Measurements from ENCODE around the gene ASB15.
"Not testable (repeated sequence)": the region's sequence is repeated elsewhere in the genome, so short reads cannot be mapped to it uniquely, and the experiment has no call there.

Gene ASB15

DNA sequence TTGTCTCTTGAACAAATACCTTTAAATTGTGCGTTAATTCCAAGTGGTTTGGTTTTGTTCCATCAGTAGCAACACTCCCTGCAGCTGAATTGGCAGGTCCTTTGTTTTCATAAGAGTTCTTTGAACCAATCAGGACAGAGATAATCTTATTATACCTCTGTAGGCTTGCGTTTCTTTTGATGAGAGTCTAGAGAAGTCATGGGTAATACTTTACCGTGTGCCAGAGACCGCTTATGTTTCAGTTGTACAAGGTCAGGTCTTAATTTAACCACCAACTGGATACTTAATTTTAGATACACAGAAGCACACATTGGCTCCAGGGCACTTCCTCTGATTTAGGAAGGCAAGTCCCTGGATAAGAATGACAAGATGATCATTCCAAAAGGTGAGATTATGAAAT, at the start of gene ASB15:
Gene ASB15, plus strand, starts transcription at position 292 of the 400 bp plus-strand sequence. CDS start 12,682 bp downstream, outside the sequence.
- DNase-seq: no peak

DNA sequence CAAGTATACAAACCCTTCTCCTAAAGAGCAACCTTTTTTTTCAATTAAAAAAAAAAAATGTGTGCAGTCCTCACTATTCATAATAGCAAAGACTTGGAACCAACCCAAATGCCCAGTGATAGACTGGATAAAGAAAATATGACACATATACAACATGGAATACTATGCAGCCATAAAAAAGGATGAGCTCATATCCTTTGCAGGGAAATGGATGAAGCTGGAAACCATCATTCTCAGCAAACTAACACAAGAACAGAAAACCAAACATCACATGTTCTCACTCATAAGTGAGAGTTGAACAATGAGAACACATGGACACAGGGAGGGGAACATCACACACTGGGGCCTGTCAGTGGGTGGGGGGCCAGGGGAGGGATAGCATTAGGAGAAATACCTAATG, 49.5 kb upstream of the ASB15 start:
- DNase-seq: not testable (repeated sequence)

DNA sequence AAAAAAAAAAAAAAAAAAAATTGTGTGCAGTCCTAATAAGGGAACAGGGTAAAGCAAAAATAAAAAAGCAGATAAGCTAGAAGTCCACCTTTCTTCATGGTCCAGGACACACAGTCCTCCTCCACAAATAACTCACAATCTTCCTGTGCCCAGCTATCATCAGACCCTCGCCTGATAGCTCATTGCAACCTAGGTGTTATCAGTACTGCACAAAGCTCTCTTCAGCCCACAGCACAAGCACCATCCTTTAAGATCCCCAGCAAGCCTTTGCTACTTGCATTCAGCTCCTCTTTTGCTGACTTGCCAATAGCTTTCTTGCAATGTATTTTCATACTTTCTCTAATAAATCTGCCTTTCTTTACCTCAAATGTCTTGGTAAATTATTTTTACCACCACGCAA, 49.0 kb upstream of the ASB15 start:
- no peak for DNase-seq

DNA sequence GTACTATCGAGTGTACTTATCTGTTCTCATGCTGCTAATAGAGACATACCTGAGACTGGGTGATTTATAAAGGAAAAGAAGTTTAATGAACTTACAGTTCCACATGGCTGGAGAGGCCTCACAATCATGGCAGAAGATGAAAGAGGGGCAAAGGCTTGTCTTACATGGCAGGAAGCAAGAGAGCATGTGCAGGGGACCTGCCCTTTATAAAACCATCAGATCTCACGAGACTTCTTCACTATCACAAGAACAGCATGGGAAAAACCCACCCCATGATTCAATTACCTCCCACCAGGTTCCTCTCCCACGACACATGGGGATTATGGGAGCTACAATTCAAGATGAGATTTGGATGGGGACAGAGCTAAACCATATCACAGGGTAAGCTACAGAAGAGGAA, 48.5 kb upstream of the ASB15 start:
- DNase-seq: no peak

DNA sequence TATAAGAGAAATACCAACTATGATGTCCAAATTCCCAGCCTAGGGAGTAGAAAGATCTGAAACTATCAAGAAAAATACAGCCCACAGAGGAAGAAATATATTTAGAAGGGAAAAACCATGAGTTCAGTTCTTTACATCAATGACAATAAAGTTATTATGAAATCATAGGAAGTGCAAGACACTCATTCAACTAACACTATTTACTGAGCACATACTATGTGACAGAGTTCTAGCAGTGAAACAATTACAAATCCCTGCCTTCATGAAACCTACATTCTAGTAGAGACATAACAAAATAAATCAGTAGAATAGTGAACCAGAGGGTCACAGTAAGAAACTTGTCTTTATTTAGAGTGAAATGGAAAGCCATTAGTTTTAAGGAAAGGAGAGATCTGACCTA, 46.1 kb upstream of the ASB15 start:
- no peak for DNase-seq

DNA sequence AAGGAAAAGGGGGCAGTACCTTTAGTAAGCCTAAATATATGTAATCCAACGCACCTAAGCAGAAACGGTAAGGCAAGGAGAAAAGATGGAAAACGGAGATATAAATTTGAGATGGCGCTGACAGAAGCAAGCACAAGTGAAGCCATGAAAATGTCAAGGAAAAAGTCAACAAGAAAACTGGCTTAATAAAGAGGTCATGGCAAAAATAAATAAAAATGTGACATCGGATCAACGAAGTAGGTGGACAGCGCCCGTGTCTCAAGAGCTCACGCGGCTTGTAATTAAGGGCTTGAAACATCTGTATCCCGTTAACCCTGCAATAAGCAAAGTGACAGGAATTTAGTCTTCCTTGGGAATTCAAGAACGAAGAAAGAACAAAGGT, 44.6 kb upstream of the ASB15 start:
- peak in 1 of 2 experiments; percentile 34 for DNase-seq

DNA sequence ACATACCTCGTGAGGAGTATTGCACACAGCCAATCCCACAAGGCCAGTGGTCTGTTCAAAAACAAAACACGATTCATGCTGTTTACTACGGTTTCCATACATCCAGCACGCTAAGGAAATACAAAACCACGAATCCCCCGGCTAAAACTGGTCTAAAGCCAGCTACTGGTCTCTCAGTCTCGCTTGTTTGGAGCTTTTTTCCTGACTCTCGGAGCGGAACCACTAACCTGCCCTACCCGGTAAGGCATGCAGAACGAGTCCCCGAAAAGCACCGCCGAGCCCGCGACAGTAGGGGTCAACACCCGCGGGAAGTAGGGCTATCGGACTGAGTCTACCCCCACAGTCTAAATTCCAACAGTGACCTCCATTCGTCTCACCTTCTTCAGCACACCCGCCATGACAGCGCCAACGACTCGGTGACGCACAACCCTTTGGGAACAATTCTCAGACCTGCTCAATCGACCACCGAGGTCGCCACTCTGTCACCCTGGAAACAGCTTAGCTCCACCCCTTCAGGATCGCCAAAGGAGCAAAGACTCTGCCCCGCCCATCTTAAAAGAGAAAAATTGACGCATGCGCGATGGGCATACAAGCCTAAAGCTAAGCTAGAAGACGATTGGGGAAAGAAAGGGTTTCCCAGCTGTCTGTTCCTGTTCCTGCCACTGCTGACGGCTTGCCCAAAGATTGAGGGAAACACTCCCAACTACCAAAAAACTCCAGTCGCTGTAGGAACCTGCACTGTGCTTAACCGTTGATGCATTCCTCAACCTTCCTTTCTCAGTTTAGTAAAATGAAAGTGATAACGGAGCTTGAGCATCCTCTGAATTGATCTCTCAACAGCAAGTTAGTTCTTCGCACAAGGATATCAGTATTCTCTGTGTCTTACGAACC, 44.0 kb upstream of the ASB15 start, which contains the start of gene NDUFA5:
Gene NDUFA5, minus strand, starts transcription at position 421 of the 891 bp plus-strand sequence. Its CDS starts 23 bp downstream, at position 398.
- peak; percentile 96 to 99 for DNase-seq

DNA sequence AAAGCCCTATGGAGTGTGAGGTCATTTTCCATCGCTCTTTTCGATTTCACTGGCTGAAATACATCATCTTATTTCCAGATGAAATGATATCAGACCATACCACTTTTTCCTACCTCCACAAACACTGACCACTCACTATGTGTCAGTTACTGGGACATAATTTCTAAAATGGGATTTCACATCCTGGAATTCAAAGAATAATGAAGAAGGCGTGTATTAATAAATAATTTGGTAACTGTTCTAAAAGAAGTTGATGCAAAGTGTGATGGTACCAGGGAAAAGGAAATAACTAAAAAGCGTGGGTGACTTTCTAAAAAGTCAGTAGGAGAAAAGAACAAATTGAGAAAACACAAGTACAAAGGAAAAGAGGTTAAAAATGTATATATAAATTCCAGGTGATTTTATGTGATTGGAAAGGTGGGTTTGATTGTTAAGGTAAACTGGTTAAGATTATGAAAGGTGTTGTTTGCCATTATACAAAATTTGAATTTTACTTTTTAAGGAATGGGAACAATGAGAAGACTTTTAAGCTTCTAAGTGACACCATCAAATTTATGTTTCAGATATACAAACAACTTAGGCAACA, 43.2 kb upstream of the ASB15 start:
- DNase-seq: no peak

DNA sequence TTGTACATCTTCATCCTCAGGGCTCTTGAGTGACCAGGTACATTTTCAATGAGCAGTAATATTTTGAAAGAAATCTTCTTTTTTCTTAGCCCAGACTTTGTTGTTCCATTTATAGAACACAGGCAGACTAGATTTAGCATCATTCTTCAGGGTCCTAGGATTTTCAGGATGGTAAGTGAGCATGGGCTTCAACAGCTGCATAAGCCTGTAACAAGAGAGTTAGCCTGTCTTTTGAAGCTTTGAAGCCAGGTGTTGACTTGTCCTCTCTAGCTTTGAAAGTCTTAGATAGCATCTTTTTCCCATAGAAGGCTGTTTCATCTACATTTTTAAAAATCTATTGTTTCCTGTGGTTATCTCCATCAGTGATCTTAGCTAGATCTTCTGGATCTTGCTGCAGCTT, 39.5 kb upstream of the ASB15 start:
- no peak for DNase-seq

DNA sequence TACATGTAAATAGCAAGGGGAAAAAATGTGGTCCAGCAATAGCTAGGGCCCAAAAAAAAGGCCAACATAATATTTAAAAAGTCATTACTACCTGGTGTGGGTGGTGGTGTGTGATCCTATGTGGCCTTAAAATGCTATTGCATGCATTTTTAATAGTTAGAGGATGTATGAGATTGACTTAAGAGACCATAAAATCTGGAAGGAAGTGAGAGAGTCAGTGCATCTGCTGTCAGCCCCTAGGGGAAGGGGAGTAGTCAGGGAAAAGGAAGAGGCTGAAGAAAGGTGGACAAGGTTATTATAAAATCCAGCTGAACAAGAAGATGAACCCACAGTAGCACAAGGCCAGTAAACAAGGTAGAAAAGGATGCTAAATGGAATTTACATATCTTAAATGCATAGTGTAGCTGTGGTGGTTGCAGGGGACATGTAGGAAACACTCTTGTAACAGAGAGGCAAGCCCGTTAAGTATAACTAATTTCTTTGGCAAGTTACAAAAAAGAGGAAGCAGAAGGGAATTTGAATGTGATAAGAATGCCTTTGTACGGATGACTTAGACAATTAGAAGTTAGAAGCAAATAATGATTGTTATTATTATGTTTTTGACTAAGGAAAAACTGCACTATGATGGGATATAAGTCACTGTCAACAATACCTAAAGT, 32.1 kb upstream of the ASB15 start:
- peak; percentile 54 to 75 for DNase-seq

DNA sequence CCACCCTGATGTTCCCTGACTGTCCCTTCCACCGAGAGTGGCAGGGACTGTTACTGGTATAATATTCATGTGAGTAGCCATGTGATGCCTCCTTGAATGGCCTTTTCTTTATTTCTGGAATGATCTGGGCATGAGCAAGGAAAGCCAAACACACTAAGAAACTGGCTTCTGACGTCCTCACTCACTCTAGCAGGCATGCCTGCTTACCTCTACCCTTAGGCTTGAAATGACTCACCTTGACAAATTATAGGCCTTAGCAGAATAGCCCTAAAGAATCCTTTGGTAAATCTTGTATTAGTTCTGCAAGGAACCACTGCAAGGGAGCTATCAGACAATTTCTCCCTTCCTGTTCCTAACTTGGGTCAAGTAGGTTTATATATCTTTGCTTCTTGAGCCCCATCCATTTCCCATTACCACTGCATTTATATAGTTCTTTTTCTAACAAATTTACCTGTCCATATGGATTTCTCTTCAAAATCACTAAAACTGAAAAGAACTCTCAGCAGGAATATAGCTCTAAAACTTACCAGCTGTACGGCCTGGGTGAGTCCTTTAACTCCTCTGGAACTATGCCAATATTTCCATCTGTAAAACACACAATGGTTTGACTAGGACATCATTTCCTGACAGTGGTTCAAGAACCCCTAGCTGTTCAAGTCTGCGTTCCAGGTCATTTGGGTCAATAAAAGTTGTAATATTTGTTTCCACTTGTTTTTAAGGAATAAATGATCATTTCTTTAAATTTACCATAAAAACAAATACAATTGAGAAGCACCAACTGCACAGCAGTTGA, 31.0 kb upstream of the ASB15 start:
- no peak for DNase-seq

DNA sequence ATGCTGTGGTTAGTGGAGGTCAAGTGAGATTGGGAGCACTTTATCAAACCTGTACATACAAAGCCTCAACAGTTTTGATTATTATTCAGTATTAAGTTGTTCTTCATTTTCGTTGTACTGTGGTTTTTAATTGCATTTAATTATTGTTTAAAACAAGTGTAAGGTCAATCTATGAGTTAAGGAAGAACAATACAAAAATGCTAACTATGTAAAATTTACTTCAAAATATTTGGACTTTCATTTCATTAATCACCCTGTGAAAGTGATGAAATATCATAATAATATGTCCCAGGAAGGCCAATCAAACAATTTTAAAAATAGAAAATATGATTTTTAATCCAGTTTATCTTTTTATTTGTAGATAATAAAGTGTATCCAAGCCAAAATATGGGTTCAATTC, 30.4 kb upstream of the ASB15 start:
- no peak for DNase-seq

DNA sequence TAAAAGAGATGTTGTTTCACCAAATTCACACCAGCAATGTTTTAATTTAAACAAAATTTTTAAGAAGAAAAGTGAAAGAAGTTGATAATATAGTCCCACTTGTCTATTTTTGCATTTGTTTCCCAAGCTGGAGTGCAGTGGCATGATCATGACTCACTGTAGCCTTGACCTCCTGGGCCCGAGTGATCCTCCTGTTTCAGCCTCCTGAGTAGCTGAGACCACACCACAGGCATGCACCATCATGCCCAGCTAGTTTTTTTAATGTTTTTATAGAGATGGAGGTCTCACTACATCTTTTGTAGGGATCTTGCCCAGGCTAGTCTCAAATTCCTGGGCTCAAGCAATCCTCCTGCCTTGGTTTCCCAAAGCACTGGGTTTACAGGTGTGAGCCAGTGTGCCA, 29.9 kb upstream of the ASB15 start:
- no peak for DNase-seq

DNA sequence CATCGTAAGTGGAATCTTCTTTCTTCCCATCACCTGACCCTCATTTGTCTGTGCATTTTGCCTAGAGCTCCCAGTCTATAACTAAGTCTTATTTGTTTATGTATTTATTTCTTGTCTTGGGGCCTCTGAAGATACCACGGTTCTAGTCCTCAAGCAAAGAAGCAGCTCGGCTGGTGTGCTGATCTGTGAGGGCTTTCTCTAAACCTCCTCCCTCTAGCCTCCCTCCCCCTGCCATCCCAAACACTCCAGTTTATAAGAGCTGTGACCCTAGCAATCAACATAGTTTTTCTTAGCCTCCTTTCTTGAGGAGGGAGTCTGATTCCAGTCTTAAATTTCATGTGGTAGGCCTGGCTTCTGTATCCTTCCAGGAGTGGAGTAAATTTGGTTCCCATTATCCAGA, 28.3 kb upstream of the ASB15 start:
- DNase-seq: no peak

DNA sequence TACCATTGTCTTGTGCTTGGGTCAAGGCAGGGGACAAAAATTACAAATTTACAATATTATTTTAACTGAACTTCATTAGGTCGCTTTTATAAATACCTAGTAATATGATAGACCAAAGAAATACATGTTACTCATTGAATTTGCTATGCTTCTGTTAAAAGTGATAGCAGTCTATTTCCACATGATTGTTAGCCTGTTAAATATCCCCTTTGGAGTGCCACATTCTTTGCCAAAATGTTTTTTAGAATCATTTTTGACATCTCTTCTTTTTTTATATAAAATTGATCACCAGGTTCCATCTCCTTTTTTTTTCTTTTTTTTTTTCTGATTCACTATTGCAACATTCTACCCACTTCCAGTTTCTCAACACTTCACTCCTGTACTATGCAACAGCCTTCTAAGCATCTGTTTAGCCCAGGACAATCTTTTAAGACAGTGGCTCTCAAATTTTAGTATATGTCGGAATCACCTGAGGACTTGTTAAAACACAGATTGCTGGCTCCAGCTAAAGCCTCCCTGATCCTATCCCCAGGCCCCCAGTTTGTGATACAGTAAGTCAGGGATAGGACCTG, 27.6 kb upstream of the ASB15 start:
- no peak for DNase-seq

DNA sequence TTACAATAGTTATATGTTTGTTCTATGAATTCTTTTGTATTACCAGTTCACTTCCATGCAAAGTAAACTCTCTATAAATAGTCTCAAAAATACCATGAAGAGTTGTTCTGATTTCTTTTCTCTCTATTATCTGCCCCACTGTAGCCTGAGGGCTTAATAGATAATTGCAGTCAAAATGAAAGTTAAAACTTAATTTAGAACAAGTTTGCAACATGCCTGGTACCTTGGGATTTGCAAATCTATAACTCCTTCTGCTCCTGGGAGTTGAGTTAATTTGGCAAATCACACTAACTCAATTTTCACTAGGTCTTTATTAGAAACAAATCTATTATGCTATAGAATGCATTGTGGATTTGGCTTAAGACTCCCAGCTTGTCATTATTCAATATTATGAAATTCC, 22.2 kb upstream of the ASB15 start:
- DNase-seq: no peak

DNA sequence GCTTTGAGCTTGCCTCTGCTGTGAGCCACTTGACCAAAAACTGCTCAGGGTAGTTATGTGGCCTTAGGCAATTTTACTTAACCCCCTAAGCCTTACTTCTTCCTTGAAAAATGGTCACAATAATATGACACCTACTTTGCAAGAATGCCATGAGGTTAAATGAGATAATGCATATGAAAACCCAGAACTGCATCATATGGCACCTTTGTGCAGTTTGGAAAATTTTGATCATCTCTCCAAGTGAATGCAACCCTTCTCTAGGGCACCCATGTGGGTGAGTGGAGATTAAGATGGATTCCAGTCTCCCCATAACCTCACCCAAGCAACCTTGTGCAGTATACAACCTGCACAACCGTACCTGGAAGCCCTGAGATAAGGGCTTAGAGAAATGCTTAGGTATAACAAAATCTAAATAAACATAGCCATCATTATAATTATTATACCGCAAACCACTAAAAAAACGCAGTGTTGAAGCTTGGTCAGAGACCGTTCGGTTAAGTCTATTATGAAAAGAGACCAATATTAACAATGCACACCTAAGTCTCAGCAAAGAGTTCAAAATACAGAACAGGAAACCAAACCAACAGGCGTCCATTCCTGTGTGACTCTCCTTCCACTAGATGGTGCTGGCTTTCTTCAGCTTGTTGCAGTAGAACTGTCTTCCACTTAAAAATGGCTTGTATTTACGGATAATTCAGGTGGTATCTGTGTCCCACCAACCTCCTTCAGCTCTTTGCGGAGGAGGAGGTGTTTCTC, 21.0 kb upstream of the ASB15 start:
- peak; percentile 60 to 74 for DNase-seq

DNA sequence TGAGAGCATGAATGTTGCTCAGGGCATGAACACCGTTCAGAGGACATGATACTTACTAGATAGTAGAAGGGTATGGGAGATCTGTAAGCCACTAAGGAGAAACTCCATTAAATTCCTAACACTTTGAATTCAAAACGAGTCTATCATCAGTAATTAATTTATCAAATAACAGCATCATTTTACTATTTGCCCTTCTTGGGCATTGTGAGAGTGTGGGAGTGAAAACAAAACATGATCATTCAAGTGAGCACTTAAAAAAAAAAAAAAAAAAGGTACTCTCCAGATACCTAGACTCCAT, 20.5 kb upstream of the ASB15 start:
- no peak for DNase-seq

DNA sequence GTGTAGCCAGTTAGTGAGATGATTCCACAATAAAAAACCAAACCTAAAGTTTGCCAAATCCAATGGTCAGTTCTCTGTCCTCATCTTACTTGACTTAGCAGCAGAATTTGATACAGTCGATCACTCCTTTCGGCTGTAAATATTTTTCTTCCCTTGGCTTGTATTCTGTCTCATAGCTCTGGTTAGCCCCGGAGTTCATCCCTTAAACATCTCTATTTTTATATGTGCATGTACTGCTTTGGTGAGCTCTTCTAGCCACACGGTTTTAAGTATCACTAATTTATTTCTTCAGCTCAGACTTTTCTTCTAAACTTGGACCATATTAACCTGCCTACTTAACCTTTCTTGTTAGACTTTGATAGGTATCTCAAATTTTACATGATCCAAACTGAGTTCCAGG, 17.8 kb upstream of the ASB15 start:
- no peak for DNase-seq

DNA sequence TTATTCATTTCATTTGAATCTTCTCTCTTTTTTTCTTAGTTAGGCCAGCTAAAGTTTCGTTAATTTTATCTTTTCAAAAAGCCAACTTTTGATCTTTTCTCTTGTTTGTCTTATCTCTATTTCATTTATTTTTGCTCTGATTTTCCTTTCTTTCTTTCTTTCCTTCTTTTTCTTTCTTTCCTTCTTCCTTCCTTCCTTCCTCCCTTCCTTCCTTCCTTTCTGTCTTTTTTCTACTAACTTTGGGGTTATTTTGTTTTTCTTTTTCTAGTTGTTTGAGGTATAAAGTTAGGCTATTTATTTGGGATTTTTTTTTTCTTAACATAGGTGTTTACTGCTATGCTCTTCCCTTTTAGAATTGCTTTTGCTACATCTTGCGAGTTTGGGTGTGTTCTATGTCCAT, 13.2 kb upstream of the ASB15 start:
- DNase-seq: no peak

DNA sequence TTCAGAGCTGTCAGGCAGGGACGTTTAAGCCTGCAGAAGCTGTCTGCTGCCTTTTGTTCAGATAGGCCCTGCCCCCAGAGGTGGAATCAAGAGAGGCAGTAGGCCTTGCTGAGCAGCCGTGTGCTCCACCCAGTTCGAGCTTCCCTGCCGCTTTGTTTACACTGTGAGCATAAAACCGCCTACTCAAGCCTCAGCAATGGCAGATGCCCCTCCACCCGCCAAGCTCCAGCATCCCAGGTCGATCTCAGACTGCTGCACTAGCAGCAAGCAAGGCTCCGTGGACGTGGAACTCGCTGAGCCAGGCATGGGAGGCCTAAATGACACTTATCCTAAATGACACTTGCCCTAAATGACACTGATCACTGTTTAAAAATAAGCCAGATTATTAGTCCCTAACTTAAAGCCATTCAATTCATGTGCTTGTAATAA, 6.8 kb upstream of the ASB15 start:
- no peak for DNase-seq

DNA sequence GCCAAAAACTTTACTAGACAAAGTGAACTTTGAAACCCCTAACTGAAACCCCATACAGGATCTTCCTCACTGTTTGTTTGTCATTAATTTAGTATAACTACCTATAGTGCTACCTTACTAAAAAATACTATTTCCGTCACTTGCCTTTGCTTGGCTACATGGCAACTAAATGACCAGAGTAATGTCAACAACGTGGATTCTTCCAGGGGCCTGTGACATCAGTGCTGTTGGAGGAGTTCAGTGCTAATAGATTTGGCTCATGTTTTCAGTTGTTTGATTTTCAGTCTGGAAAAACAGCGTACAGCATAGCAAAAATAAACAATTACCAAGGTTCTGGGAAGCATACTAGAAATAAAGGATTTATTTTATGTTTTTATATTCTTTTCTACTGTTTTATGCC, 3.0 kb upstream of the ASB15 start:
- DNase-seq: no peak
